Activated T-cell treated with anti-CD3 and anti-CD28 coated beads, Interleukin-2, amount 50 U/mL, for 4 hours (primary cell): ENCODE results near the gene CSNK1D. TPM values are rescaled to one million over a fixed set of nuclear protein-coding genes. Genes with fewer than 3 reads are reported as not detected.

ENCODE experiments used
- ATAC-seq, 2 donors: fragments of 200-7000 bp; cut with Tn5 transposase; one replicate each; pipeline ENCODE4 v1.10.0; 2021
- DNase-seq: peaks from one replicate; pipeline ENCODE4 v3.0.0-alpha.2; 2020
- H3K27me3 Mint-ChIP-seq: one replicate; pipeline ENCODE4 v1.8.0; 2021; ENCODE audit warnings: low read depth, mixed read lengths
- H3K36me3 Mint-ChIP-seq: one replicate; pipeline ENCODE4 v1.8.0; 2022; ENCODE audit warnings: mixed read lengths; ENCODE audit not compliant: insufficient read depth
- H3K4me1 Mint-ChIP-seq: one replicate; pipeline ENCODE4 v1.8.0; 2021; ENCODE audit warnings: low read depth, mixed read lengths
- H3K4me3 Mint-ChIP-seq: one replicate; pipeline ENCODE4 v1.8.0; 2021; ENCODE audit warnings: mild to moderate bottlenecking, moderate library complexity, mixed read lengths
- H3K9me3 Mint-ChIP-seq: one replicate; pipeline ENCODE4 v1.8.0; 2021; ENCODE audit warnings: mixed read lengths
- total RNA-seq, 3 donors: library from RNA; stranded (reverse); gene quantifications; one replicate each; pipeline ENCODE4 v1.2.1, GENCODE V29; 2021

CSNK1D gene
- total RNA-seq, 3 donors from 2014 or later = 152 to 170 (median 164) TPM

GRCh38 chr17:82276938-82277337, 3.4 kb upstream of the CSNK1D start:
- ATAC-seq (no peak), DNase-seq (no peak)
- peaks cover 7% of the 10 kb centered on the region for H3K36me3 Mint-ChIP-seq
- H3K27me3 Mint-ChIP-seq = no peaks in the 10 kb centered on the region
- no peaks in the 10 kb centered on the region for H3K9me3 Mint-ChIP-seq
- H3K4me3 Mint-ChIP-seq = no peak overlapping the region
- H3K4me1 Mint-ChIP-seq = peaks cover 21% of the 10 kb centered on the region

GRCh38 chr17:82275326-82275725, 1.8 kb upstream of the CSNK1D start:
- DNase-seq (no peak), ATAC-seq (no peak)
- H3K36me3 Mint-ChIP-seq = peaks cover 10% of the 10 kb centered on the region
- H3K9me3 Mint-ChIP-seq = no peaks in the 10 kb centered on the region
- H3K27me3 Mint-ChIP-seq = no peaks in the 10 kb centered on the region
- peaks cover 26% of the 10 kb centered on the region for H3K4me1 Mint-ChIP-seq
- no peak overlapping the region for H3K4me3 Mint-ChIP-seq

GRCh38 chr17:82274134-82275020, 877 bp upstream of the CSNK1D start:
- Mint-ChIP-seq H3K36me3 (peaks cover 17% of the 10 kb centered on the region), H3K9me3 (no peaks in the 10 kb centered on the region), H3K4me3 (peak overlapping the region; percentile 96), H3K27me3 (no peaks in the 10 kb centered on the region), H3K4me1 (peaks cover 35% of the 10 kb centered on the region)
- ATAC-seq = no peak
- DNase-seq = no peak

- DNase-seq (peak; percentile 45), ATAC-seq (peak; percentile 15 to 19)
- peaks cover 17% of the 10 kb centered on the region for H3K36me3 Mint-ChIP-seq
- no peaks in the 10 kb centered on the region for H3K9me3 Mint-ChIP-seq
- H3K4me3 Mint-ChIP-seq = peak overlapping the region; percentile 96
- no peaks in the 10 kb centered on the region for H3K27me3 Mint-ChIP-seq
- peaks cover 51% of the 10 kb centered on the region for H3K4me1 Mint-ChIP-seq
Measured at GRCh38 chr17:82272495-82273326, 789 bp downstream of the CSNK1D start.

- peaks cover 21% of the 10 kb centered on the region for H3K36me3 Mint-ChIP-seq
- ATAC-seq = no peak
- H3K9me3 Mint-ChIP-seq = no peaks in the 10 kb centered on the region
- H3K4me3 Mint-ChIP-seq = peak overlapping the region; percentile 96
- H3K27me3 Mint-ChIP-seq = no peaks in the 10 kb centered on the region
- H3K4me1 Mint-ChIP-seq = peaks cover 63% of the 10 kb centered on the region
- DNase-seq = no peak
Measured at GRCh38 chr17:82271401-82271800, 2.1 kb downstream of the CSNK1D start.

GRCh38 chr17:82270651-82271050, 2.8 kb downstream of the CSNK1D start:
- peaks cover 26% of the 10 kb centered on the region for H3K36me3 Mint-ChIP-seq
- ATAC-seq (no peak), DNase-seq (no peak)
- H3K4me1 Mint-ChIP-seq = peaks cover 70% of the 10 kb centered on the region
- no peaks in the 10 kb centered on the region for H3K27me3 Mint-ChIP-seq
- H3K4me3 Mint-ChIP-seq = peak overlapping the region; percentile 96
- no peaks in the 10 kb centered on the region for H3K9me3 Mint-ChIP-seq

- DNase-seq = no peak
- ATAC-seq = no peak
- Mint-ChIP-seq H3K27me3 (no peaks in the 10 kb centered on the region), H3K4me3 (peak overlapping the region; percentile 96), H3K4me1 (peaks cover 72% of the 10 kb centered on the region), H3K36me3 (peaks cover 26% of the 10 kb centered on the region), H3K9me3 (no peaks in the 10 kb centered on the region)
Measured at GRCh38 chr17:82269882-82270500, 3.5 kb downstream of the CSNK1D start.

- DNase-seq (no peak), ATAC-seq (no peak)
- H3K4me1 Mint-ChIP-seq = peaks cover 72% of the 10 kb centered on the region
- peaks cover 30% of the 10 kb centered on the region for H3K36me3 Mint-ChIP-seq
- no peaks in the 10 kb centered on the region for H3K9me3 Mint-ChIP-seq
- H3K27me3 Mint-ChIP-seq = no peaks in the 10 kb centered on the region
- H3K4me3 Mint-ChIP-seq = peak overlapping the region; percentile 96
Measured at GRCh38 chr17:82269138-82269881, 4.2 kb downstream of the CSNK1D start.

- peak overlapping the region; percentile 25 for H3K4me3 Mint-ChIP-seq
- H3K9me3 Mint-ChIP-seq = no peaks in the 10 kb centered on the region
- DNase-seq (peak; percentile 50), ATAC-seq (peak; percentile 69 to 73)
- H3K27me3 Mint-ChIP-seq = no peaks in the 10 kb centered on the region
- peaks cover 72% of the 10 kb centered on the region for H3K4me1 Mint-ChIP-seq
- H3K36me3 Mint-ChIP-seq = peaks cover 34% of the 10 kb centered on the region
Measured at GRCh38 chr17:82267575-82268379, 5.7 kb downstream of the CSNK1D start.

- DNase-seq (no peak), ATAC-seq (no peak)
- Mint-ChIP-seq H3K27me3 (no peaks in the 10 kb centered on the region), H3K4me1 (peaks cover 58% of the 10 kb centered on the region), H3K9me3 (no peaks in the 10 kb centered on the region), H3K4me3 (no peak overlapping the region), H3K36me3 (peaks cover 38% of the 10 kb centered on the region)
Measured at GRCh38 chr17:82266142-82266541, 7.4 kb downstream of the CSNK1D start.

GRCh38 chr17:82263641-82264040, 9.9 kb downstream of the CSNK1D start:
- Mint-ChIP-seq H3K9me3 (no peaks in the 10 kb centered on the region), H3K27me3 (no peaks in the 10 kb centered on the region), H3K4me3 (no peak overlapping the region), H3K36me3 (peaks cover 42% of the 10 kb centered on the region), H3K4me1 (peaks cover 36% of the 10 kb centered on the region)
- DNase-seq = no peak
- ATAC-seq = no peak

- Mint-ChIP-seq H3K27me3 (no peaks in the 10 kb centered on the region), H3K4me3 (no peak overlapping the region), H3K4me1 (peaks cover 30% of the 10 kb centered on the region), H3K9me3 (no peaks in the 10 kb centered on the region), H3K36me3 (peaks cover 49% of the 10 kb centered on the region)
- DNase-seq = no peak
- no peak for ATAC-seq
Measured at GRCh38 chr17:82262344-82262743, 11.2 kb downstream of the CSNK1D start.
